Stimulated activated naive CD8-positive, alpha-beta T cell treated with anti-CD3 and anti-CD28 coated beads, Interleukin-15, amount 100 ng/mL, for 72 hours (primary cell): ENCODE measurements around the gene MDM1.

ENCODE experiments used
- ATAC-seq: fragments of 150-1000 bp; cut with Tn5 transposase; 2 replicates; pipeline ENCODE4 v1.10.0; 2021; ENCODE audit warnings: mild to moderate bottlenecking, moderate library complexity
- DNase-seq, 2 donors: peaks; one replicate each; pipeline ENCODE4 v3.0.0; 2021 to 2022
- H3K27ac Mint-ChIP-seq, 2 donors: one replicate each; pipeline ENCODE4 v1.8.0; 2022; ENCODE audit warnings: mild to moderate bottlenecking in 2 of 2, mixed read lengths in 2 of 2, moderate library complexity in 2 of 2
- H3K27me3 Mint-ChIP-seq: one replicate; pipeline ENCODE4 v1.8.0; 2022; ENCODE audit warnings: mixed read lengths
- H3K4me1 Mint-ChIP-seq: one replicate; pipeline ENCODE4 v1.8.0; 2022; ENCODE audit warnings: mild to moderate bottlenecking, mixed read lengths
- H3K4me3 Mint-ChIP-seq, 2 donors: one replicate each; pipeline ENCODE4 v1.8.0; 2022; ENCODE audit warnings: mild to moderate bottlenecking in 2 of 2, mixed read lengths in 2 of 2, moderate library complexity in 1 of 2
- H3K9me3 Mint-ChIP-seq, 2 donors: one replicate each; pipeline ENCODE4 v1.8.0; 2022; ENCODE audit warnings: mixed read lengths in 2 of 2

The MDM1 gene

DNA sequence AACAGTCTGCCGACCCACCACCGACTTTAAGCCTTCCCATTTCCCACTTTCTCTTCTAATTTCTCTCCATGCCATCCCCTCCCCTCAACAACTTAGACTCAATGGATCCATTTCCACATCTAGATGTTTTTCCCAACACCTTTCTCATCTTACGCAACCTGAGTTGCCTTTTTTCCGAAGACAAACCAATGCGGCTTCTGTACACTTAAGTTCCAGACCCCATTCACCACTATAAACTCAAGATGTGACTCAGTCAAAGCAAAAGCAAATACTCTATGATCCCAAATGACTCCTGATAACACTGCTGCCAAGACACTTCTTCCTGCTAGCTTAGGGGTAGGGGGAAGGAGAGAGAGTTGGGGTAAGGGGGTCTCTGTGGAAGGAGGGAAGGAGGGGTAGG, 80.1 kb downstream of the MDM1 start:
- Mint-ChIP-seq H3K9me3 (peaks cover 0 to 7% of the 10 kb centered on the region in 2 donors), H3K4me3 (no peak overlapping the region), H3K27me3 (peaks cover 35% of the 10 kb centered on the region), H3K4me1 (peaks cover 5% of the 10 kb centered on the region), H3K27ac (no peak overlapping the region)
- DNase-seq (no peak), ATAC-seq (no peak)

DNA sequence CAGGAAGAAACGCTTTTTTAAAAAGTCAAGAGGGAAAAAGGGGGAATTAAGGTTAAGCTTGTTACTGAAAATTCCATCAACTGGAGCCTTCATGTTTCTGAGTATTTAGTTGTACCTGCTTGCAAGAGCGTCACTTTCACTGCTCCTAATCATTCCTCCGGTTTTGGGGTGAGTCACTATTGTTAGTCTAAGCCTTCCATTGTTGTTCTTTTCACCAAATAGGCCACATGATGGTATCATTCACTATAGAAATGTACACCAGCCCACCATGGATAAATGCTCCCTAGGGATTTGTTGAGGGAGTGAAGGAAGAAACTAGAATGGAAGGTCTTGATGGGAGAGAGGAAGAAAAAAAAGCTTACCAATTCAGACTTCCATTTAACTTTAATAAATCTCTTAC, 81.7 kb downstream of the MDM1 start:
- Mint-ChIP-seq H3K9me3 (peaks cover 0 to 7% of the 10 kb centered on the region in 2 donors), H3K27ac (no peak overlapping the region), H3K27me3 (peaks cover 47% of the 10 kb centered on the region), H3K4me3 (no peak overlapping the region), H3K4me1 (peaks cover 5% of the 10 kb centered on the region)
- DNase-seq (no peak), ATAC-seq (no peak)

- Mint-ChIP-seq H3K4me3 (no peak overlapping the region), H3K9me3 (peaks cover 12 to 15% of the 10 kb centered on the region in 2 donors), H3K27ac (no peak overlapping the region), H3K27me3 (peaks cover 38% of the 10 kb centered on the region), H3K4me1 (peaks cover 5% of the 10 kb centered on the region)
- DNase-seq (no peak), ATAC-seq (no peak)
Observed at GRCh38 chr12:68247785-68248184, 84.4 kb downstream of the MDM1 start.

GRCh38 chr12:68246350-68246749, 85.8 kb downstream of the MDM1 start:
- Mint-ChIP-seq H3K27me3 (peaks cover 25% of the 10 kb centered on the region), H3K4me3 (no peak overlapping the region), H3K27ac (peak overlapping the region in 1 of 2 donors; percentile 3), H3K9me3 (peaks cover 13 to 19% of the 10 kb centered on the region in 2 donors), H3K4me1 (peaks cover 16% of the 10 kb centered on the region)
- DNase-seq (no peak), ATAC-seq (no peak)

- H3K4me3 Mint-ChIP-seq: no peak overlapping the region
- H3K4me1 Mint-ChIP-seq: peaks cover 26% of the 10 kb centered on the region
- no peak for DNase-seq
- no peak overlapping the region for H3K27ac Mint-ChIP-seq
- peaks cover 13 to 19% of the 10 kb centered on the region in 2 donors for H3K9me3 Mint-ChIP-seq
- ATAC-seq: no peak
- peaks cover 21% of the 10 kb centered on the region for H3K27me3 Mint-ChIP-seq
Observed at GRCh38 chr12:68245180-68246021, 86.8 kb downstream of the MDM1 start.
